NCI-H1417 (cell line): ENCODE data around the gene ABLIM2.
"Not testable (repeated sequence)": the region's sequence is repeated elsewhere in the genome, so short reads cannot be mapped to it uniquely, and the experiment has no call there.

Source experiments
- DNase-seq, 3 experiments: peaks; one replicate each; lab custom pipeline; 2025; lab: John Stamatoyannopoulos, UW

The ABLIM2 gene

GRCh38 chr4:8157496-8157895 lies 1.1 kb downstream of the ABLIM2 start:
- DNase-seq, result peak; percentile 12 to 80 (median 69)

- peak in 2 of 3 experiments; percentile 40 to 59 for DNase-seq
Measured at GRCh38 chr4:8156617-8157016, 2.0 kb downstream of the ABLIM2 start.

- DNase-seq, result peak in 1 of 3 experiments; percentile 22
Measured at GRCh38 chr4:8155660-8156421, 2.8 kb downstream of the ABLIM2 start.

GRCh38 chr4:8155048-8155447 lies 3.6 kb downstream of the ABLIM2 start:
- no peak for DNase-seq

GRCh38 chr4:8153441-8153840 lies 5.2 kb downstream of the ABLIM2 start:
- DNase-seq, result no peak

- no peak for DNase-seq
Measured at GRCh38 chr4:8152865-8153257, 5.8 kb downstream of the ABLIM2 start.

GRCh38 chr4:8152090-8152864 lies 6.3 kb downstream of the ABLIM2 start:
- DNase-seq, result no peak

- DNase-seq, result no peak
Measured at GRCh38 chr4:8151165-8151650, 7.4 kb downstream of the ABLIM2 start.

GRCh38 chr4:8150152-8151090 lies 8.2 kb downstream of the ABLIM2 start:
- DNase-seq, result no peak

- DNase-seq, result no peak
Measured at GRCh38 chr4:8149664-8150063, 8.9 kb downstream of the ABLIM2 start.

GRCh38 chr4:8148785-8149435 lies 9.7 kb downstream of the ABLIM2 start:
- DNase-seq, result no peak

- no peak for DNase-seq
Measured at GRCh38 chr4:8148159-8148558, 10.5 kb downstream of the ABLIM2 start.

- peak in 1 of 3 experiments; percentile 82 for DNase-seq
Measured at GRCh38 chr4:8147231-8147970, 11.2 kb downstream of the ABLIM2 start.

- peak in 2 of 3 experiments; percentile 65 to 66 for DNase-seq
Measured at GRCh38 chr4:8146157-8146556, 12.5 kb downstream of the ABLIM2 start.

- peak; percentile 60 to 74 (median 63) for DNase-seq
Measured at GRCh38 chr4:8144359-8144758, 14.3 kb downstream of the ABLIM2 start.

- DNase-seq, result no peak
Measured at GRCh38 chr4:8143392-8144140, 15.0 kb downstream of the ABLIM2 start.

- no peak for DNase-seq
Measured at GRCh38 chr4:8142556-8142955, 16.1 kb downstream of the ABLIM2 start.

- no peak for DNase-seq
Measured at GRCh38 chr4:8141935-8142334, 16.7 kb downstream of the ABLIM2 start.

GRCh38 chr4:8140915-8141314 lies 17.7 kb downstream of the ABLIM2 start:
- no peak for DNase-seq

- DNase-seq, result not testable (repeated sequence)
Measured at GRCh38 chr4:8139726-8140125, 18.9 kb downstream of the ABLIM2 start.
